Neutrophil (primary cell): ENCODE measurements around the gene EXOC6.

ENCODE experiments used
- H3K27ac ChIP-seq: fragments of 200-600 bp; sonication (generic); 2 replicates; pipeline ENCODE4 v1.5.1; 2016; ENCODE audit warnings: mild to moderate bottlenecking, moderate library complexity
- H3K27me3 ChIP-seq: fragments of 200-600 bp; sonication (generic); 2 replicates; pipeline ENCODE4 v1.6.0; 2016; ENCODE audit warnings: mild to moderate bottlenecking
- H3K36me3 ChIP-seq: fragments of 200-600 bp; sonication (generic); 2 replicates; pipeline ENCODE4 v1.5.1; 2017
- H3K4me1 ChIP-seq, 2 experiments: fragments of 200-600 bp in 1 of 2; sonication (generic) in 1 of 2; 1 replicate in 1 of 2; 2 replicates in 1 of 2; pipeline versions ENCODE4 v1.5.1 to v1.6.1; 2013 to 2016; ENCODE audit warnings: low read depth in 1 of 2, low read length in 1 of 2, mild to moderate bottlenecking in 1 of 2, moderate library complexity in 1 of 2; ENCODE audit not compliant: control insufficient read depth in 1 of 2, insufficient read depth in 1 of 2
- H3K4me3 ChIP-seq, 2 experiments: fragments of 200-600 bp in 1 of 2; sonication (generic) in 1 of 2; 1 replicate in 1 of 2; 2 replicates in 1 of 2; pipeline ENCODE4 v1.5.1; 2013 to 2016; ENCODE audit warnings: low read depth in 1 of 2, low read length in 1 of 2, mild to moderate bottlenecking in 1 of 2, moderate library complexity in 1 of 2
- H3K9me3 ChIP-seq: fragments of 200-600 bp; sonication (generic); 2 replicates; pipeline ENCODE4 v1.5.1; 2016
- TF ChIP-seq, protein P1 (sequence below): fragments of 200-600 bp; sonication (generic); IDR thresholded peaks from 2 replicates; pipeline ENCODE4 v1.5.1; 2016; ENCODE audit warnings: antibody characterized with exemption

EXOC6 gene

DNA sequence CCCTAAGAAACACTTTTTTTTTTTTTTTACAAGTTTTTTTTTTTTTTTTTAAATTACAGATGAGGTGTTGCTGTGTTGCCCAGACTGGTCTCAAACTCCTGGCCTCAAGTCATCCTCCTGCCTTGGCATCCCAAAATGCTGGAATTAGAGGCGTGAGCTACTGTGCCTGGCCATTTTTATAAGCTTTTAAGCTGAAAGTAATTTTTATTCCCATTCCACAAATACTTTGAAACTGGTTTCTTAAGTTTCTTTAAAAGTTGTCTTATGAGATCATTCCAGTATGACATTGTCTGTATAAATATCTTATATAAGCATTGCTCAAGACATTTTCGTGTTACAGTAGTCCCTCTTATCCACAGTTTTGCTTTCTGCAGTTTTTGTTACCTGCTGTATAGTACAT, 150.9 kb downstream of the EXOC6 start:
- H3K27ac ChIP-seq = no peak overlapping the region
- H3K27me3 ChIP-seq = no peaks in the 10 kb centered on the region
- no peaks in the 10 kb centered on the region for H3K4me1 ChIP-seq
- TF ChIP-seq, protein P1, sequence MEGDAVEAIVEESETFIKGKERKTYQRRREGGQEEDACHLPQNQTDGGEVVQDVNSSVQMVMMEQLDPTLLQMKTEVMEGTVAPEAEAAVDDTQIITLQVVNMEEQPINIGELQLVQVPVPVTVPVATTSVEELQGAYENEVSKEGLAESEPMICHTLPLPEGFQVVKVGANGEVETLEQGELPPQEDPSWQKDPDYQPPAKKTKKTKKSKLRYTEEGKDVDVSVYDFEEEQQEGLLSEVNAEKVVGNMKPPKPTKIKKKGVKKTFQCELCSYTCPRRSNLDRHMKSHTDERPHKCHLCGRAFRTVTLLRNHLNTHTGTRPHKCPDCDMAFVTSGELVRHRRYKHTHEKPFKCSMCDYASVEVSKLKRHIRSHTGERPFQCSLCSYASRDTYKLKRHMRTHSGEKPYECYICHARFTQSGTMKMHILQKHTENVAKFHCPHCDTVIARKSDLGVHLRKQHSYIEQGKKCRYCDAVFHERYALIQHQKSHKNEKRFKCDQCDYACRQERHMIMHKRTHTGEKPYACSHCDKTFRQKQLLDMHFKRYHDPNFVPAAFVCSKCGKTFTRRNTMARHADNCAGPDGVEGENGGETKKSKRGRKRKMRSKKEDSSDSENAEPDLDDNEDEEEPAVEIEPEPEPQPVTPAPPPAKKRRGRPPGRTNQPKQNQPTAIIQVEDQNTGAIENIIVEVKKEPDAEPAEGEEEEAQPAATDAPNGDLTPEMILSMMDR = no peak
- H3K36me3 ChIP-seq = peaks cover 31% of the 10 kb centered on the region
- no peak overlapping the region for H3K4me3 ChIP-seq
- no peaks in the 10 kb centered on the region for H3K9me3 ChIP-seq

DNA sequence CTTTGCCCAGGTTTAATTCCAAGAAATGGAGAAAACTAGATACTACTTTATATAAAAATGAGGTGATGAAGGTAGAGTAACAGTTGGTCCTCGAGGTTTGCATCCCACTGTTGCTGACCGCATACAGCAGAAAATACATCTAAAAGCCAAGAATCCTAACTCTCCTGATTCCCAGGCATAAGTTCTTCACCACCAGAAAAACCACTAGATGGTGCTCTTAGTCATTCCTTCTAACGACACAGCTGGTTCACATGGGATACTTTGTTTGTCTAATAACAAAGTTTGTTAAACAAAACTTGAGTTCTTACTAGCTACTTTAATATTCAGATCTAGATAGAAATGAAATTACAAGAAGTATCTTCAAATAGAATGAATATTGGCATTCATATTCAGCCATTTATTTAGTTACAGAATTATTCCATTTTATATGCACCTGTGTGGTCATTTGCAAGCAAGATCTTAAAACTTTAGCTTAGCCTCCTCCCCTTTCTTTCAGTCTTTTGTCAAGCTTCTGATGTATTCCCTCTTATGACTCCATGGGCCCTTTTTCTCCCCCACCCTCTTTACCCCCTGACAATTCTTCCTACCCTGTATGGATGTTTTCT, 158.2 kb downstream of the EXOC6 start:
- TF ChIP-seq, protein P1 = no peak
- Histone ChIP-seq H3K27me3 (no peaks in the 10 kb centered on the region), H3K9me3 (no peaks in the 10 kb centered on the region), H3K4me1 (no peaks in the 10 kb centered on the region), H3K36me3 (peaks cover 14% of the 10 kb centered on the region), H3K27ac (no peak overlapping the region), H3K4me3 (no peak overlapping the region)

DNA sequence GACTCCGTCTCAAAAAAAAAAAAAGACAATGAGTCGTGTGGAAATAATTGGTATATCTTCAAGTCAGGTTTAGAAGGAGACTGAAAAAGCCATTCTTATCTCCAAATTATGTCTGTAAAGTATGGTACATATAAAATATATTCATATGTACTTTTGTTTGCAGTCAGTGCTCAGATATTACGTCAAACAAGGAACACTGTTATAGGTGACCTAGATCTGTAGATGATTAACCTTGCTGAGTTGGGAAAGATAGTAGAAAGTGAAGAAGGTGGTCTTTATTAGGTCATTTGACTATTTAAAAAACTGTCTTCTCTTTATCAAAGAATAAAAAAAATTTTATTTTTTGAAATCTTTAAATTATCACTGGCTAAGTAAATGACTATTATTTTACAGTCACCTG, 167.4 kb downstream of the EXOC6 start:
- Histone ChIP-seq H3K27me3 (no peaks in the 10 kb centered on the region), H3K36me3 (peaks cover 47% of the 10 kb centered on the region), H3K4me1 (no peaks in the 10 kb centered on the region), H3K9me3 (no peaks in the 10 kb centered on the region), H3K4me3 (no peak overlapping the region), H3K27ac (no peak overlapping the region)
- TF ChIP-seq, protein P1 = no peak

GRCh38 chr10:93023013-93023650, 174.8 kb downstream of the EXOC6 start:
- peaks cover 47% of the 10 kb centered on the region for H3K36me3 ChIP-seq

DNA sequence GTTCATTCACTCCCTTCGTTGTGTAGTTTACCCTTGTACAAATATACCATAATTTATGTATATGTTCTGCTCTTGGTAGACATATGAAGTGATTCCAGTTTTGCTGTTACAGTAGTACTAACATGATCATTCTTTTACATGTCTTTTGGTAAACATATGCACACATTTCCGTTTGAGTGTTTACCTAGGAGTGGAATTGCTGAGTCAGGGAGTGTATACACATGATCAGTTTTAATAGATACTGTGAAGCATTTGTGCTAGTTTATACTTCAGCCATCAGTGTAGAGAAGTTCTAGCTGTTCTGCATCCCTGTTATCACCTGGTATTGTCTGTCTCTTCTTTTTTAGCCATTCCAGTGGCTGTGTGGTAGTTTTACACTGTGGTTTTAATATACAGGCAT, 177.8 kb downstream of the EXOC6 start:
- TF ChIP-seq, protein P1 = no peak
- H3K4me3 ChIP-seq = no peak overlapping the region
- no peaks in the 10 kb centered on the region for H3K4me1 ChIP-seq
- H3K27ac ChIP-seq = no peak overlapping the region
- H3K36me3 ChIP-seq = peaks cover 45% of the 10 kb centered on the region
- no peaks in the 10 kb centered on the region for H3K9me3 ChIP-seq
- H3K27me3 ChIP-seq = no peaks in the 10 kb centered on the region

More at GRCh38 chr10:93023013-93023650, 174.8 kb downstream of the EXOC6 start:
- Histone ChIP-seq H3K27me3 (no peaks in the 10 kb centered on the region), H3K27ac (no peak overlapping the region), H3K4me1 (no peaks in the 10 kb centered on the region), H3K4me3 (no peak overlapping the region), H3K9me3 (no peaks in the 10 kb centered on the region)
- TF ChIP-seq, protein P1 = no peak
